Pancreas (tissue), 10 donors: ENCODE measurements around the gene IL20. TPM values are rescaled to one million over a fixed set of nuclear protein-coding genes. Genes with fewer than 3 reads are reported as not detected.
A peak's percentile ranks its signal among the peaks of the same experiment; 100 is the strongest.

Experiments used
- ATAC-seq, 4 donors: fragments of 200-7000 bp; cut with Tn5 transposase; one replicate each; pipeline versions ENCODE4 v1.8.0 to v1.9.1; 2020; ENCODE audit warnings: mild to moderate bottlenecking in 4 of 4, moderate library complexity in 4 of 4
- DNase-seq, 6 donors: peaks; one replicate each; pipeline ENCODE4 v3.0.0-alpha.2; 2020
- FAIRE-seq: peaks from 2 replicates; lab custom pipeline; 2012; peaks lifted over from hg19 to GRCh38; lab: Jason Lieb, UNC
- H3K27ac ChIP-seq, 4 donors: fragments of 200-600 bp; sonication (generic); 1 replicate in 3 of 4; 2 replicates in 1 of 4; pipeline versions ENCODE4 v1.5.0 to v1.8.0; 2020
- H3K27me3 ChIP-seq, 4 donors: fragments of 200-600 bp; one replicate each; pipeline ENCODE4 v1.8.0; 2021
- H3K36me3 ChIP-seq, 3 donors: fragments of 200-600 bp; sonication (generic) in 1 of 3; one replicate each; pipeline versions ENCODE4 v1.5.0 to v1.8.0; 2020 to 2021
- H3K4me1 ChIP-seq, 3 donors: fragments of 200-600 bp; one replicate each; pipeline ENCODE4 v1.8.0; 2021
- H3K4me3 ChIP-seq, 4 donors: fragments of 200-600 bp; sonication (generic) in 2 of 4; one replicate each; pipeline versions ENCODE4 v1.5.0 to v1.8.0; 2020 to 2021
- H3K9me3 ChIP-seq, 4 donors: fragments of 200-600 bp; one replicate each; pipeline ENCODE4 v1.8.0; 2021
- WGBS, 2 donors: extraction: QIAGEN DNeasy Blood & Tissue Kit; methylation state at CpG; one replicate each; pipeline ENCODE4 v1.1.7; 2013; 5-methylcytosine and 5-hydroxymethylcytosine counted together
- intact Hi-C, 3 donors: fragments of 100-400 bp; cut with DNase I; formaldehyde crosslinking; loops; one replicate each; pipeline versions ENCODE4 v1.11.1 to v1.14.2; 2022
- polyA plus RNA-seq, 2 donors: library from polyadenylated mRNA; stranded (reverse); fragments of 200-250 nt; gene quantifications; one replicate each; pipeline ENCODE4 v1.2.3, GENCODE V29; 2013
- total RNA-seq, 6 donors: library from RNA; stranded (reverse); fragmentation: NEBNext Ultra II Directional in 4 of 6; extraction: Animal tissue kit (Norgen Biotek cat#: 25700) in 4 of 6; gene quantifications; one replicate each; pipeline versions ENCODE4 v1.2.1 to v1.2.4, GENCODE V29; 2021 to 2023
- TF ChIP-seq, protein P1 (sequence below), 4 donors: fragments of 200-600 bp; sonication (generic) in 3 of 4; IDR thresholded peaks; one replicate each; pipeline versions ENCODE4 v1.5.0 to v1.8.0; 2021; ENCODE audit warnings: antibody characterized with exemption in 4 of 4
- donor health status: healthy with polysubstance abuse.
- donor health status: DM: no; HTN: no; CAD: no; lungs with moderate emphysema.
- donor health status: DM: no; HTN: no; CAD: no.
- donor health status: control.
- donor health status: control.
- donor health status: Bipolar disorder and iron deficiency.
- donor health status: DM: yes; HTN: yes; CAD: no.
- donor health status: DM: no; HTN: no; CAD: no.
- donor health status: DM: no; HTN: no; CAD: no.
- donor health status: DM: yes; HTN: yes; CAD: no.

Gene IL20
- total and polyA plus RNA-seq, 8 donors = not detected

DNA sequence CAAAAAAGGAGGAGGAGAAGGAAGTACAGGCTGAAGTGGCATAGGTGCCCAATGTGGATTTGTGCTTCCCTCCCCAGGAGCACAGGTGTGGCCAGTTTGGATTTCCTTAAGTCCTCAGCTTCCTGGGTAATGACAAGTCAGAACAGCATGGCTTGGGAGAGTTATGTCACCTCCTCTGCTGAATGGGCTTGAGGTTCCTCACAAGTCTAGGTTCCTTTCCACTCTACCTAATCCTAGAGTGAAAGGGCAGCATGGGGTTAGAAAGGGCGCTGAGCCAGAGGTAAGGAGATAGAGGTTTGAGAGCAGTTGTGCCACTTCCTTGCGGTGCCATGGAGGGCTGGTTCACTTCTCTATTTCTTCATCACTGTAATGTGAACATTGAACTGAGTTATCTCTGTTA is 35.5 kb upstream of the IL20 start:
- FAIRE-seq = no peak
- no peak for ATAC-seq

DNA sequence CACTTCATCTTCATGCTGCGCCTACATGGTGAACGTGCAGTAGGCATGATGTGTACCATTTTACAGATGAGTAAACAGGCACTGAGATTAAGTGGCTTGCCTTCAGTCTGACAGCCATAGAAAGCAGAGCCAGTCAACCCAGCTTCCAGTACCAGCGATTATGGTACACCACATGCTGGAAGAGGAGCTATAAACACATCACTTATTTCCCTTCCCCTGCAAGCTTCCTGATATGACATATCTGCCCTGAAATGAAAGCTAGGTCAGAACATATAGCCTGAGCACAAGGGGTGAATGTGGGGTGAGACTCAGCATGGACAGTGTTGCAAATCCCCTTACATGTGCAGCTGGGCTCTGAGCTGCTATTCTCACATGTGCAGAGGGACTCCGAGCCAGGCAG is 33.8 kb upstream of the IL20 start:
- intact Hi-C loops = no loop called here
- WGBS, 2 donors = 83% methylated on average over 4 of the region's 4 CpGs
- no peak for ATAC-seq
- H3K27me3 ChIP-seq = no peaks in the 10 kb centered on the region
- DNase-seq = no peak
- no peak overlapping the region for H3K27ac ChIP-seq
- H3K4me1 ChIP-seq = no peaks in the 10 kb centered on the region
- H3K36me3 ChIP-seq = no peaks in the 10 kb centered on the region
- no peak overlapping the region for H3K4me3 ChIP-seq
- no peaks in the 10 kb centered on the region for H3K9me3 ChIP-seq
- TF ChIP-seq, protein P1, sequence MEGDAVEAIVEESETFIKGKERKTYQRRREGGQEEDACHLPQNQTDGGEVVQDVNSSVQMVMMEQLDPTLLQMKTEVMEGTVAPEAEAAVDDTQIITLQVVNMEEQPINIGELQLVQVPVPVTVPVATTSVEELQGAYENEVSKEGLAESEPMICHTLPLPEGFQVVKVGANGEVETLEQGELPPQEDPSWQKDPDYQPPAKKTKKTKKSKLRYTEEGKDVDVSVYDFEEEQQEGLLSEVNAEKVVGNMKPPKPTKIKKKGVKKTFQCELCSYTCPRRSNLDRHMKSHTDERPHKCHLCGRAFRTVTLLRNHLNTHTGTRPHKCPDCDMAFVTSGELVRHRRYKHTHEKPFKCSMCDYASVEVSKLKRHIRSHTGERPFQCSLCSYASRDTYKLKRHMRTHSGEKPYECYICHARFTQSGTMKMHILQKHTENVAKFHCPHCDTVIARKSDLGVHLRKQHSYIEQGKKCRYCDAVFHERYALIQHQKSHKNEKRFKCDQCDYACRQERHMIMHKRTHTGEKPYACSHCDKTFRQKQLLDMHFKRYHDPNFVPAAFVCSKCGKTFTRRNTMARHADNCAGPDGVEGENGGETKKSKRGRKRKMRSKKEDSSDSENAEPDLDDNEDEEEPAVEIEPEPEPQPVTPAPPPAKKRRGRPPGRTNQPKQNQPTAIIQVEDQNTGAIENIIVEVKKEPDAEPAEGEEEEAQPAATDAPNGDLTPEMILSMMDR (IDR thresholded peaks at IDR 0.05) = no peak
- FAIRE-seq = no peak

More for the DNA sequence above, 35.5 kb upstream of the IL20 start:
- H3K27me3 ChIP-seq = no peaks in the 10 kb centered on the region
- no peak for DNase-seq
- TF ChIP-seq, protein P1 (IDR thresholded peaks at IDR 0.05) = no peak
- H3K4me3 ChIP-seq = no peak overlapping the region
- H3K27ac ChIP-seq = no peak overlapping the region
- no peaks in the 10 kb centered on the region for H3K4me1 ChIP-seq
- intact Hi-C loops = no loop called here
- no peaks in the 10 kb centered on the region for H3K36me3 ChIP-seq
- 82 to 89% methylated on average over 2 of the region's 2 CpGs for WGBS, 2 donors
- H3K9me3 ChIP-seq = no peaks in the 10 kb centered on the region

DNA sequence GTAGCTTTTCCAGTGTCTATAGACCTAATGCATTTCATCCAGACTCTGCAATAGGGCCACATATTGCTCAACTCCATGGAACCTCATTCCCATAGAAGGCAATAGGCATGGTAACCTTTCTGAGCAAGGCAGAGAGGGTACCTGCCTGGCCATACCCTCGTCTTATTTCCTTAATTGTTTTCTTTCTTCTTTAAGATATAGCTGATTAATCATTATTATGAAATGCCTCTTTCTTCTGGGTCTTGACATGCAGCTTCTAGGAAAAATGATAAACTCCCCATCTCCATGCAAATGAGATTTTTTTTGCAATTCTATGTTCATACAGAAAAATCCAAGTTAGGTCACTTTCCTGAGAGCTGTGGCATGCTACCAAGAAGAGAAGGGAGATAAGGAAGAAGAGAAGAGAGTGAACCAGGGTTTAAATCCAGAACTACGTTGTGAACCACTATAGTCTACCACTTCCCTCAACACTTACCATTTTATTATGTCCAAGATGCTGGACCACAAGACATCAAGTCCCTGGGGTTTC is 33.0 kb upstream of the IL20 start:
- Histone ChIP-seq H3K27ac (no peak overlapping the region), H3K9me3 (no peaks in the 10 kb centered on the region), H3K36me3 (no peaks in the 10 kb centered on the region), H3K27me3 (no peaks in the 10 kb centered on the region), H3K4me1 (no peaks in the 10 kb centered on the region), H3K4me3 (no peak overlapping the region)
- DNase-seq = no peak
- FAIRE-seq = no peak
- TF ChIP-seq, protein P1 (IDR thresholded peaks at IDR 0.05) = no peak
- ATAC-seq = no peak
- WGBS, 2 donors = 62 to 72% methylated on average over 2 of the region's 2 CpGs
- intact Hi-C loops = no loop called here

DNA sequence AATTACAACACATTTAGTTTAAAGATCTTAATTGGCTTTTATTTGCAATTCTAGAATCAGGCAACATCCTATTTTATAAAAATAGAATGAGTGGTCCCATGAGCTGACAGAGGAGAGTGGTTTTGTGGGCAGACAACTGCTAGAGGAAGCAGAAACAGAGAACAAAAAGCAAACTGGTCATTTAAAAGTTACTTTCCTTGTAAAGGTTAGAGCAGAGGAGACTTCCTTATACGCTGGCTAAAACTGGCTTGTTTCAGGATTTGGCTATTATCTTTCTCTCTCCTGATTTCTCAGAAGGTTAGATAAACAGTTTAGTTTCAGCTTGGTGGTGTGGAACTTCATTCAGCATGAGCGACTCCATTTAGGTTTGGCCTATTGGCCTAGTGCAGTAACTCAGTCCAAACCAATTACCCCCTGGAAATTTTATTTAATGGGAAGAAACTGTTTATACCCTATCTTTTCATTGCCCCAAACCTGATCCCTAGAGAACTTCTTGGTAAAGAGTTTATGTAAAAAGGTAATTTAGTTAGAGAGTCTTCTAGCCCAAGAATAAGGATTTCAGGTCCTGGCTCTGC is 32.2 kb upstream of the IL20 start:
- H3K4me1 ChIP-seq = no peaks in the 10 kb centered on the region
- no peak for DNase-seq
- no peak overlapping the region for H3K4me3 ChIP-seq
- H3K36me3 ChIP-seq = no peaks in the 10 kb centered on the region
- H3K27ac ChIP-seq = no peak overlapping the region
- no peaks in the 10 kb centered on the region for H3K9me3 ChIP-seq
- TF ChIP-seq, protein P1 (IDR thresholded peaks at IDR 0.05) = no peak
- no peak for FAIRE-seq
- 73 to 78% methylated on average over 2 of the region's 2 CpGs for WGBS, 2 donors
- intact Hi-C loops = no loop called here
- ATAC-seq = peak in 2 of 4 donors; percentile 41 to 62
- H3K27me3 ChIP-seq = no peaks in the 10 kb centered on the region

DNA sequence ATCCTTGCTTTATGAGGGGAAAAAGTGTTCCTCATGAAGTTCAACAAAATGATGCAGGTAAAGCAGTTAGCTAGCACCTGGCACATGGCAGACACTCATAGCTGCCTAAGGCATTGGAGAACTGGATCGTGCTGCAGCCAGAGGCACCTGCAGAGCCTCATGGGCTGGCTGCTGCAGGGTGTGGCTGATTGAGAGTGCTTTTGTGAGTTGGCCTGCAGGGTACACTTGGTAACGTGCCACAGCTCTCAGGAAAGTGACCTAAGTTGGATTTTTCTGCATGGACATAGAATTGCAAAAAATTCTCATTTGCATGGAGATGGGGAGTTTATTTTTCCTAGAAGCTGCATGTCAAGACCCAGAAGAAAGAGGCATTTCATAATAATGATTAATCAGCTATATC is 31.6 kb upstream of the IL20 start:
- DNase-seq (no peak), FAIRE-seq (no peak), ATAC-seq (no peak)
- H3K36me3 ChIP-seq = no peaks in the 10 kb centered on the region
- TF ChIP-seq, protein P1 (IDR thresholded peaks at IDR 0.05) = no peak
- 63% methylated on average over 2 of the region's 2 CpGs for WGBS, 2 donors
- no peak overlapping the region for H3K27ac ChIP-seq
- no peaks in the 10 kb centered on the region for H3K9me3 ChIP-seq
- H3K27me3 ChIP-seq = no peaks in the 10 kb centered on the region
- intact Hi-C loops = no loop called here
- H3K4me3 ChIP-seq = no peak overlapping the region
- no peaks in the 10 kb centered on the region for H3K4me1 ChIP-seq
